Measurements from ENCODE around the gene SLC66A3.

SLC66A3 gene

GRCh38 chr2:11220445-11220844 lies 65.2 kb downstream of the SLC66A3 start:
- no peak for DNase-seq

GRCh38 chr2:11222845-11223244 lies 67.6 kb downstream of the SLC66A3 start:
- DNase-seq: no peak

GRCh38 chr2:11224887-11225286 lies 69.6 kb downstream of the SLC66A3 start:
- DNase-seq: no peak

DNA sequence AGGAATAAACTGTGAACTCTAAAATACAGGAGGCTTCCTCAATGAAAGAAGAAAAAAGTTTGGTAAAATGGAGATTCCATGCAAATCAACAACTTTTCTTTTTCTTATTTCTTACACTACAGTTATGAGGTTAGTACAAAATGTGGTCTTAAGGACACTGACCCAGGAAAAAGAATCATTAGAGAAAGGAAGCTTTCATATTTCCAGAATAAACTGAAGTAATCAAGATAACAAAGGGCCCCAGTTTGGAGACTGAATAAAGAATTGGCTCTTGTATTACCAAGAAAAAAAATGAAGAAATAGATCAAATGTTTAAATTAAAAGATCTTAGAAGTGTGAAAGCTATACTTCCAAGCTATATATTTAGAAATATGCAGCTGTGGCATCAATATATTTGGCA lies 72.3 kb downstream of the SLC66A3 start:
- no peak for DNase-seq
